Kidney (tissue), 14 donors: ENCODE results near the gene CRYGA. TPM values are rescaled to one million over a fixed set of nuclear protein-coding genes. Genes with fewer than 3 reads are reported as not detected.
A peak's percentile ranks its signal among the peaks of the same experiment; 100 is the strongest.

ENCODE experiments used
- DNase-seq, 5 donors: peaks; one replicate each; pipeline ENCODE4 v3.0.0-alpha.2; 2013 to 2020
- FAIRE-seq: peaks from 2 replicates; lab custom pipeline; 2012; peaks lifted over from hg19 to GRCh38; lab: Jason Lieb, UNC
- H3K27ac ChIP-seq, 2 donors: one replicate each; pipeline ENCODE4 v1.7.0; 2013; ENCODE audit warnings: low read depth in 2 of 2, low read length in 2 of 2, inconsistent platforms in 1 of 2
- H3K27me3 ChIP-seq: one replicate; pipeline ENCODE4 v1.7.1; 2013; ENCODE audit warnings: low read length, inconsistent platforms; ENCODE audit not compliant: control insufficient read depth, insufficient read depth
- H3K36me3 ChIP-seq, 3 donors: one replicate each; pipeline versions ENCODE4 v1.7.0 to v1.7.1; 2013; ENCODE audit warnings: low read length in 3 of 3, control low read depth in 1 of 3, inconsistent platforms in 1 of 3; ENCODE audit not compliant: insufficient read depth in 3 of 3, control insufficient read depth in 2 of 3
- H3K4me1 ChIP-seq, 3 donors: one replicate each; pipeline versions ENCODE4 v1.7.0 to v1.7.1; 2013; ENCODE audit warnings: low read length in 3 of 3, inconsistent platforms in 1 of 3, low read depth in 1 of 3; ENCODE audit not compliant: control insufficient read depth in 2 of 3, insufficient read depth in 2 of 3
- H3K4me3 ChIP-seq, 3 donors: one replicate each; pipeline versions ENCODE4 v1.7.0 to v1.8.1; 2013; ENCODE audit warnings: low read length in 3 of 3, control low read depth in 1 of 3, inconsistent platforms in 1 of 3
- H3K9ac ChIP-seq, 3 donors: one replicate each; pipeline versions ENCODE4 v1.7.0 to v1.7.1; 2013; ENCODE audit warnings: low read length in 3 of 3, control low read depth in 1 of 3, inconsistent platforms in 1 of 3
- H3K9me3 ChIP-seq, 3 donors: one replicate each; pipeline versions ENCODE4 v1.7.0 to v1.7.1; 2013; ENCODE audit warnings: low read length in 3 of 3, control low read depth in 1 of 3, inconsistent platforms in 1 of 3; ENCODE audit not compliant: control insufficient read depth in 2 of 3, insufficient read depth in 1 of 3
- CTCF ChIP-seq: IDR thresholded peaks from 3 replicates; pipeline ENCODE4 v1.5.1; 2012; ENCODE audit warnings: mild to moderate bottlenecking, moderate library complexity, borderline replicate concordance; ENCODE audit not compliant: insufficient read depth; ENCODE audit errors: extremely low read depth
- intact Hi-C: fragments of 100-400 bp; cut with DNase I; formaldehyde crosslinking; loops from one replicate; pipeline ENCODE4 v1.11.1; 2022
- polyA plus RNA-seq: library from polyadenylated mRNA; stranded (reverse); fragments of 350-450 nt; fragmentation: Illumina TruSeq; extraction: RNeasy Lipid Tissue Mini Kit (QIAGEN cat#74804); gene quantifications from one replicate; pipeline ENCODE4 v1.2.3, GENCODE V29; 2014; ENCODE audit warnings: low read depth, low replicate concordance; ENCODE audit not compliant: insufficient read depth
- total RNA-seq: library from RNA; stranded (reverse); fragmentation: NEBNext Ultra II Directional; extraction: Animal tissue kit (Norgen Biotek cat#: 25700); gene quantifications from one replicate; pipeline ENCODE4 v1.2.1, GENCODE V29; 2021
- donor health status: control.
- donor health status: control.
- donor health status: control.
- donor health status: control.
- donor health status: control.
- donor health status: DM: yes; HTN: yes; CAD: no.
- donor health status: Normal renal cell carcinoma (clear cell type).

The CRYGA gene
- total and polyA plus RNA-seq, 2 donors from 2014 or later, result not detected

- Histone ChIP-seq H3K9me3 (no peaks in the 10 kb centered on the region), H3K9ac (no peak overlapping the region), H3K4me3 (no peak overlapping the region), H3K27me3 (no peaks in the 10 kb centered on the region), H3K4me1 (no peaks in the 10 kb centered on the region), H3K36me3 (no peaks in the 10 kb centered on the region), H3K27ac (no peak overlapping the region)
- intact Hi-C loops, result no loop called here
- FAIRE-seq (no peak), DNase-seq (no peak)
- no peak for TF ChIP-seq CTCF
Observed at GRCh38 chr2:208182835-208183234, 19.4 kb upstream of the CRYGA start.

- FAIRE-seq, result no peak
- Histone ChIP-seq H3K4me1 (no peaks in the 10 kb centered on the region), H3K27ac (no peak overlapping the region), H3K4me3 (no peak overlapping the region), H3K9ac (no peak overlapping the region), H3K9me3 (no peaks in the 10 kb centered on the region), H3K27me3 (no peaks in the 10 kb centered on the region), H3K36me3 (no peaks in the 10 kb centered on the region)
- intact Hi-C loops, result no loop called here
- no peak for TF ChIP-seq CTCF
- peak in 2 of 5 donors; percentile 14 to 25 for DNase-seq
Observed at GRCh38 chr2:208179028-208179609, 15.7 kb upstream of the CRYGA start.

DNA sequence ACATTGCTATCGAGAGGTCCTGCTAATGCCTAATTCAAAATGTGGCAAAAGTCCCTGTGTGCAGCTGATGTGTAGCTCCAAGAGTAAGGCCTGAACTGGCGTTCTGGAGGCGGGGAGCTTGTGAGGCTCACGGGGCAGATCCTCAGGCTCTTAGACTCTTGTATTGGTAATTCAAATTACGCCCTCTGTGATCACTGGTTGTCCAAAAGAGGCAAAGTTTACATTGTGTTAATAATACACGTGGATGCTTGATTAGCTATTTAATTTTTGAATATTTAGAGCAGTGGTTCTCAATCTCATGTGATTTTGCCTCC lies 12.4 kb upstream of the CRYGA start:
- Histone ChIP-seq H3K27ac (no peak overlapping the region), H3K9me3 (no peaks in the 10 kb centered on the region), H3K9ac (no peak overlapping the region), H3K36me3 (no peaks in the 10 kb centered on the region), H3K27me3 (no peaks in the 10 kb centered on the region), H3K4me3 (no peak overlapping the region), H3K4me1 (no peaks in the 10 kb centered on the region)
- FAIRE-seq (no peak), DNase-seq (no peak)
- intact Hi-C loops, result no loop called here
- no peak for TF ChIP-seq CTCF
